GM18505 (cell line): Measurements from ENCODE around the gene DCAF4.
"Not testable (repeated sequence)": the region's sequence is repeated elsewhere in the genome, so short reads cannot be mapped to it uniquely, and the experiment has no call there.

Experiments
- ATAC-seq: cut with Tn5 transposase; IDR thresholded peaks from one replicate; pipeline ENCODE4 v1.9.1; 2021; ENCODE audit not compliant: unreplicated experiment
- POLR2A ChIP-seq: IDR thresholded peaks from 4 replicates; pipeline ENCODE4 v1.6.1; 2011; ENCODE audit warnings: borderline replicate concordance; ENCODE audit not compliant: insufficient read depth, insufficient read length; ENCODE audit errors: extremely low read depth

The DCAF4 gene

GRCh38 chr14:72986214-72986613, 60.0 kb downstream of the DCAF4 start:
- no peak for TF ChIP-seq POLR2A
- ATAC-seq = no peak

- no peak for TF ChIP-seq POLR2A
Measured at GRCh38 chr14:72986857-72987256, 60.6 kb downstream of the DCAF4 start.

GRCh38 chr14:72990171-72990570, 63.9 kb downstream of the DCAF4 start:
- no peak for ATAC-seq
- no peak for TF ChIP-seq POLR2A

More at GRCh38 chr14:72986857-72987256, 60.6 kb downstream of the DCAF4 start:
- ATAC-seq = no peak

- ATAC-seq = no peak
- TF ChIP-seq POLR2A = no peak
Measured at GRCh38 chr14:72996916-72997315, 70.7 kb downstream of the DCAF4 start.

- no peak for TF ChIP-seq POLR2A
Measured at GRCh38 chr14:72998252-72998903, 72.1 kb downstream of the DCAF4 start.

GRCh38 chr14:72999316-72999715, 73.1 kb downstream of the DCAF4 start:
- TF ChIP-seq POLR2A = no peak
- ATAC-seq = no peak

More at GRCh38 chr14:72998252-72998903, 72.1 kb downstream of the DCAF4 start:
- no peak for ATAC-seq

- no peak for TF ChIP-seq POLR2A
- no peak for ATAC-seq
Measured at GRCh38 chr14:73000073-73000472, 73.8 kb downstream of the DCAF4 start.

- TF ChIP-seq POLR2A = no peak
- ATAC-seq = no peak
Measured at GRCh38 chr14:73003681-73004080, 77.4 kb downstream of the DCAF4 start.

GRCh38 chr14:73004641-73005040, 78.4 kb downstream of the DCAF4 start:
- ATAC-seq = not testable (repeated sequence)

- ATAC-seq = no peak
- no peak for TF ChIP-seq POLR2A
Measured at GRCh38 chr14:73007835-73008234, 81.6 kb downstream of the DCAF4 start.

GRCh38 chr14:73008501-73008900, 82.2 kb downstream of the DCAF4 start:
- no peak for ATAC-seq
- TF ChIP-seq POLR2A = no peak
